ENCODE data around the gene CAMSAP1.

The CAMSAP1 gene

DNA sequence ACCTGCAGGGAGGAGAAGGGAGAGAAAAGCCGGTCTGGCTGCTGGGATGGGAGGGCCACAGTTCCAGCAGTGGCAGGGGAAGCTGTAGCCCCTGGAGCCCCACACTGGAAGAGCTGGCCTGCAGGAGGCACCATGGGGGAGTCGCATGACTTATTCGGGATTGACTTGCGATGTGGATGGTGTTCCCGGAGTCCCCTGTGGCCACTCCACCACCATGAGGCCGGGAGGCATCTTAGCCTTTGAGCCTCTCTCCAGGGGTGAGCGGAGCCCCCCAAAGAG lies 113.3 kb downstream of the CAMSAP1 start:
- Histone ChIP-seq H3K4me3 (ENCODE audit: extremely low read depth, insufficient read depth, low read length, poor library complexity, severe bottlenecking) (no peak overlapping the region), H3K4me1 (ENCODE audit: control insufficient read depth, insufficient read depth, low read length, poor library complexity, severe bottlenecking) (no peaks in the 10 kb centered on the region), H3K27ac (ENCODE audit: low read depth, low read length, severe bottlenecking) (no peak overlapping the region), H3K36me3 (ENCODE audit: control insufficient read depth, insufficient read depth, low read length) (no peaks in the 10 kb centered on the region), H3K9me3 (ENCODE audit: control insufficient read depth, low read length) (no peaks in the 10 kb centered on the region)
- WGBS, 2 experiments (ENCODE audit: insufficient coverage in 2 of 2) = 72 to 77% methylated on average over 6 to 7 of the region's 7 CpGs

DNA sequence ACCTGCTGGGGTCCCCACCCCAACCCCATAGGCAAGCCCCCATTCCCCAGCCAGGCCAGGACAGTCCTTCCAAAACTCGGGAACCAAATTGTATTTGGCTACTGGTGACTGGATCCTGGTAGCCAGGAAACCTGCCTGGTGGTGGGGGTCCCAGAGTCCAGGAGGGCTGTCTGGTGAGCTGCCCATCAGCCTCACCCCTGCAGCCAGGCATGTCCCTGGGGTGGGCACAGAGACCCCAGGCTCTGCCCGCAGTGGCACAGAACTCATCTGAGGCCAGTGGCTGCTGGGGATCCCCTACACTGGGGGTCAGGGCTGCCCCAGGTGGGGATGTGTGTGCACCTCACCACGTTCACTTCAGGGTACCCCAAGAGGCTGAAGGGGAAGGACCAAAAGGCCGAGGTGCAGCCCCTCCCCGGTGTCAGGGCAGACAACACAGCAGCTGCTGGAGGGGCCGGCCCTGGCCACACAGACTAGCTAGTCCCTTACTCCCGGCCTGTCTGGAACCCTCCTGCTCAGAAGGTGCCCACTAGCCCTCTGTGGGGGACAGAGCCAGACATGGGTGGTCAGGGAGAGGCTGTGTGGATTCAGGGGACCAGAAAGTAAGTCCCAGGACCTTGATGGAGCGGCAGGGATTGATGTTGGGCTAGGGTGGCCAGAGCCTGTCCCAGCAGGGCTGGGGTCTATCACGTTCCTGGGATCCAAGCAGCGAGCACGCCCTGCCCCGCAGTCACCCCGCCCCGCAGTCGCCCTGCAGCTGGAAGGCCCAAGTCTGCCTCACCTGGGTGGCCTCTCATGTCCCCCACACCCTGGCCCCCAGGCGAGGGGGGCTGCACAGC lies 113.9 kb downstream of the CAMSAP1 start:
- WGBS, 2 experiments (ENCODE audit: insufficient coverage in 2 of 2) = 85 to 92% methylated on average over 10 to 11 of the region's 16 CpGs
- Histone ChIP-seq H3K4me3 (ENCODE audit: extremely low read depth, insufficient read depth, low read length, poor library complexity, severe bottlenecking) (no peak overlapping the region), H3K9me3 (ENCODE audit: control insufficient read depth, low read length) (no peaks in the 10 kb centered on the region), H3K36me3 (ENCODE audit: control insufficient read depth, insufficient read depth, low read length) (no peaks in the 10 kb centered on the region), H3K27ac (ENCODE audit: low read depth, low read length, severe bottlenecking) (no peak overlapping the region), H3K4me1 (ENCODE audit: control insufficient read depth, insufficient read depth, low read length, poor library complexity, severe bottlenecking) (no peaks in the 10 kb centered on the region)

DNA sequence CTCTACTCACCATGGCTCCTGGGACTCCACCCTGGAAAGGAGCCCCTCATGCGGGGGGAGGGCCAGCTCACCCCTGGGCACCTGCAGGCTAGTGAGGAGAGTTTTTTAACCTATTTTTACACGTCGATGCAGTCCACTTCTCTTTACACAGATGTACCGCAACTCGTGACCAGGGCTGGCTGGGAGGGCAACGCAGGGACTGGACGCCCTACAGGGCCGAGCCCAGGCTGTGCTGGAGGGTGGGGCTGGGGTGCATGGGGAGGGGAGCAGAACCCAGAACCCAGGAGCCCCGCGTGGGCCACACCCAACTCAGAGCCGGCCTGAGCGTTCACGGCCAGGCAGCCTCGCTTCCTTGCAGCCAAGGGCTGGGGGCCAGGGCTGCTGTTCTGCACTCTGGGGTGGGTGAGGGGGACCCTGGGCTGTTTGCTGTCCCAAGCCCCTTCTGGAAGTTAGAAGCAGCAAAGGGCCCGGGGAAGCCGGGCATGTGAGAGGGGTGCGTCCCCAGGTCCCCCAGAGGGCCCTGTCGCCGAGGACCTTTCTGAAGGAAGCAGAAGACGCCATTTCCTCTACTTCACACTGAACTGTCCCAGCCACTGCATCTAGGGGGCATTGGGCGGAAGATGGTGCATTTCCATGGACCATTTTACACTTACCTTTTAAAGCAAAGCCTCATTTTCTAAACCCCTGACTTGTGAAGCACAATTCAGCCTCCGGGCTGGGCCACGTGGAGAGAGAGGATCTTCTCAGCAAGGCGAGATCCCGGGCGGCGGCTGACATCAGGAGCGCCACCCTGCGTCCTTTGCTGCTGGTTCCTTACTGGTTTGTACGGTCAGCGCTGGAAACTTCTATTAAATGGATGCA lies 114.8 kb downstream of the CAMSAP1 start:
- Histone ChIP-seq H3K36me3 (ENCODE audit: control insufficient read depth, insufficient read depth, low read length) (no peaks in the 10 kb centered on the region), H3K9me3 (ENCODE audit: control insufficient read depth, low read length) (no peaks in the 10 kb centered on the region), H3K4me1 (ENCODE audit: control insufficient read depth, insufficient read depth, low read length, poor library complexity, severe bottlenecking) (no peaks in the 10 kb centered on the region), H3K27ac (ENCODE audit: low read depth, low read length, severe bottlenecking) (no peak overlapping the region), H3K4me3 (ENCODE audit: extremely low read depth, insufficient read depth, low read length, poor library complexity, severe bottlenecking) (no peak overlapping the region)
- 92 to 94% methylated on average over 23 to 29 of the region's 31 CpGs for WGBS, 2 experiments (ENCODE audit: insufficient coverage in 2 of 2)

DNA sequence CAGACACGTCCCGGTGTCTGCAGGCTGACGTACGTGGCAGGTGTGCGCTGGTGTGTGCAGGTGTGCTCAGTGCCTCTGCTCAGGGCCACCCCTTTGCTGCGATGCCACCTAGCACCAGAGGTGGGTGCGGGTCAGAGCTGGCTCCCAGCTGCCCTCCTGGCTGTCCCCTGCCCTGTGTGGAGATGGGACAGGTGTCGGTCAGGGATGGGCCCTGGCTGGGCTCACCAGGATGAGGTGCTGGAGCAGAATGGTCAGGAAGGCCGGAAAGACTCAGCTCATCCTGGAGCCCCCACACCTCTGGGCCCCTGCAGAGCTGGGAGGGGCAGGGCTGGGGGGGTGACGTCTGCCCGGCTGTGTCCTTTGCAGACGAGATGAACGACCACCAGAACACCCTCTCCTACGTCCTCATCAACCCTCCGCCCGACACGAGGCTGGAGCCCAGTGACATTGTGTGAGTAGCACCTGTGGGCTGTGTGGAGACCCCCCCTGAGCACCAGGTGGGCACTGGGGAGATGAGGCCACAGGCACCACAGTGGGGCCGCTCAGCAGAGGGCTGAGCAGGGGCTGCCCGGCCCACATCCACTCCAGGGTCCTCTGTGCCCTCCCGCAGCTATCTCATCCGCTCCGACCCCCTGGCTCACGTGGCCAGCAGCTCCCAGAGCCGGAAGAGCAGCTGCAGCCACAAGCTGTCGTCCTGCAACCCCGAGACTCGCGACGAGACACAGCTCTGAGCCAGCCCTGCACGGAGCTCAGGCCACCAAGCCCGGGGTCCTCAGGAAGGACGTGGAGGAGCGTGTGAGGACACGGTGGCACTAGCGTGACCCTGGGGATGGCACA lies 115.7 kb downstream of the CAMSAP1 start:
- Histone ChIP-seq H3K27ac (ENCODE audit: low read depth, low read length, severe bottlenecking) (no peak overlapping the region), H3K9me3 (ENCODE audit: control insufficient read depth, low read length) (no peaks in the 10 kb centered on the region), H3K36me3 (ENCODE audit: control insufficient read depth, insufficient read depth, low read length) (no peaks in the 10 kb centered on the region), H3K4me3 (ENCODE audit: extremely low read depth, insufficient read depth, low read length, poor library complexity, severe bottlenecking) (no peak overlapping the region), H3K4me1 (ENCODE audit: control insufficient read depth, insufficient read depth, low read length, poor library complexity, severe bottlenecking) (no peaks in the 10 kb centered on the region)
- 89 to 92% methylated on average over 29 to 33 of the region's 35 CpGs for WGBS, 2 experiments (ENCODE audit: insufficient coverage in 2 of 2)

DNA sequence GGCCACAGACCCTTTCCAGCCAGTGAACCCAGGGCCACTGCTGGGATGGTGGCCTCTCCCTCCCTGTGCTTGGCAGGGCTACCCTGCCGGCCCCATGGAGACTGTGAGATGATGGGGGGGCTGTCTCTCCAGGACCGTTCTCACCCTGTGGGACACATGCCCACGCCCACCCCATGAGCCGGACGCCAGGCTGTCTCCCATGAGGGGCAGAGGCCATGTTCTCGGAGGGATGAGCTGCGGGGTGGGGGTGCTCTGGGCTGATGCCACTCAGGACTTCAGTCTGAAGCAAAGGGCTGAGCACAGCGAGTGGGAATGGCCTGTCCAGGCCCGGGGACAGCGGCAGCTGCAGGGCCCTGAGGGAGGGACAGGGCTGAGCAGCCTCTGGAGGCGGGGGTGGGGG lies 116.5 kb downstream of the CAMSAP1 start:
- Histone ChIP-seq H3K36me3 (ENCODE audit: control insufficient read depth, insufficient read depth, low read length) (no peaks in the 10 kb centered on the region), H3K9me3 (ENCODE audit: control insufficient read depth, low read length) (no peaks in the 10 kb centered on the region), H3K27ac (ENCODE audit: low read depth, low read length, severe bottlenecking) (no peak overlapping the region), H3K4me3 (ENCODE audit: extremely low read depth, insufficient read depth, low read length, poor library complexity, severe bottlenecking) (no peak overlapping the region), H3K4me1 (ENCODE audit: control insufficient read depth, insufficient read depth, low read length, poor library complexity, severe bottlenecking) (no peaks in the 10 kb centered on the region)
- 88 to 95% methylated on average over 10 to 11 of the region's 11 CpGs for WGBS, 2 experiments (ENCODE audit: insufficient coverage in 2 of 2)

DNA sequence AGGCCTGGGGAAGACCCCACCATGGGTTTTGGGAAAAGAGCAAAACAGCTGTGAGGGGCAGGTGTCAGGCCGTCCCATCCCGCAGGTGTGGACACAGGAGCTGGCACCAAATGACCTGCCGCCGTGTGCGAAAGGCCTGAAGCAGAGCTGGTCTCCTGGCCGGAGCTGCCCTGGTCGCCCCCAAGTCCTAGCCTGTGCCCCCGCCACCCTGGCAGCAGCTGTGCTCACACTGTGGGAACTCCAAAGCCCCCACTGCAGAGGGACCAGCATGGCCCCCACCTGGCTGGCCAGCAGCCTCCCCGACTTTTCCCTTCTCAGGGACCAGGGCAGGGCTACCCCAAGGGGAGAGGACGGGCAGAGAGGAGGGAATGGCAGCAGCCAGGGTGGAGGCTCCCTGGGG lies 117.0 kb downstream of the CAMSAP1 start:
- no peaks in the 10 kb centered on the region for H3K36me3 ChIP-seq (ENCODE audit: control insufficient read depth, insufficient read depth, low read length)
- H3K4me1 ChIP-seq (ENCODE audit: control insufficient read depth, insufficient read depth, low read length, poor library complexity, severe bottlenecking) = no peaks in the 10 kb centered on the region
- no peak overlapping the region for H3K27ac ChIP-seq (ENCODE audit: low read depth, low read length, severe bottlenecking)
- WGBS, 2 experiments (ENCODE audit: insufficient coverage in 2 of 2) = 90 to 93% methylated on average over 8 to 9 of the region's 10 CpGs
- H3K9me3 ChIP-seq (ENCODE audit: control insufficient read depth, low read length) = no peaks in the 10 kb centered on the region
- H3K4me3 ChIP-seq (ENCODE audit: extremely low read depth, insufficient read depth, low read length, poor library complexity, severe bottlenecking) = no peak overlapping the region

DNA sequence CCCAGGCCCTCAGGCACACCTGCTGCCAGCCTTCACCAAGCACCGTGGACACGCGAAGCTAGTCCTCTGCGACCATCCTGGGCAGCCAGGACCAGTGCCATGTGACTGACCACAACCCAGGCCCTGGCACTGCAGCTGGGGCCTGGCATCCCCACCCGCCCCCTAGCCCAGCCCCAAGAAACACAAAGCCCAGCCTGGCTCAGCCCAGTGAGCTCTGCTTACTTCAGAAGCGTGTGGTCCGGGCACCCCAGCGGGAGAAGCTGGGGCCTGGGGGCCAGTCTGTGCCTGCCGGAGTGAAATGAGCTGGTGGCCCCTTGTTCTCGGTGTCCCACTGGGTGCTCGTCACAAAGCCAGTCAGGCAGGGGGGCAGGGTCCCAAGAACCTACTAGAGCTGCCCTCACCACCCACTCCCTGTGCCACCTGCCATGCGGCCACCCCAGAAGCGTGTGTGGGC lies 117.5 kb downstream of the CAMSAP1 start:
- Histone ChIP-seq H3K4me1 (ENCODE audit: control insufficient read depth, insufficient read depth, low read length, poor library complexity, severe bottlenecking) (no peaks in the 10 kb centered on the region), H3K27ac (ENCODE audit: low read depth, low read length, severe bottlenecking) (no peak overlapping the region), H3K9me3 (ENCODE audit: control insufficient read depth, low read length) (no peaks in the 10 kb centered on the region), H3K36me3 (ENCODE audit: control insufficient read depth, insufficient read depth, low read length) (no peaks in the 10 kb centered on the region), H3K4me3 (ENCODE audit: extremely low read depth, insufficient read depth, low read length, poor library complexity, severe bottlenecking) (no peak overlapping the region)
- WGBS, 2 experiments (ENCODE audit: insufficient coverage in 2 of 2) = 89 to 90% methylated on average over 10 to 11 of the region's 13 CpGs

DNA sequence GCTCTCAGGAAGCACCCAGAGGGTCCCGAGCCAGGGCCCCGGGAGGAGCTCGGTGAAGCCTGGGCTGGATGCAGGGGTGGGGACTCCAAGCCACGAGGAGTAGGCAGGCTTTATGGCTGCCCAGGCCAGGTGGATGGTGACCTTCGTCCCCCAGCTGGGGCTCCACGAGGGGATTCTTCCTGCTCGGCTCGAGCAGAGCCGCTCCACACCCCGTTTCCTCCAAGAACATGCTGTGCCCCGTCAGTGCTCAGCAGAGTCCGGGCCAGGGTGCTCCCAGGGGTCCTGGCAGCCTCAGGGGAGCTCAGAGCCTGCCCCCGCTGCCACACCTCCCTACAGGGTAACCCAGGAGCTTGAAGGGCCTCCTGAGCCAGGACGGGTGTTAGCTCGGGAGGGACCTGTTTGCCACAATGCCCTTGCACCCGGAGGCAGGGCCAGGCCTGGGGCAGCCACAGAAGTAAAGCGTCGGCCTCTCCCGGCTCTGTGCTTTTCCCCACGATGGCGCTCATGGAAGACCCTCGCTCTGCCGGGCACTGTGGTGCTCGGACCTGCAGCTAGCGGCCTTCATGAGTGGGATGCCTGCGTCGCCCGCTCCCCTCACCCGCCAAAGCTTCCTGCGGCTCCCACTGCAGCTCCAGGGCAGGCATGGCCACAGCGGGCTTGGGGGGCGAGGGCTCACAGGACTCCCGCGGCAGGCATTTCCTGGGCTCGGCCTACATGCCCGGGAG lies 118.6 kb downstream of the CAMSAP1 start:
- H3K9me3 ChIP-seq (ENCODE audit: control insufficient read depth, low read length) = no peaks in the 10 kb centered on the region
- no peaks in the 10 kb centered on the region for H3K4me1 ChIP-seq (ENCODE audit: control insufficient read depth, insufficient read depth, low read length, poor library complexity, severe bottlenecking)
- H3K4me3 ChIP-seq (ENCODE audit: extremely low read depth, insufficient read depth, low read length, poor library complexity, severe bottlenecking) = no peak overlapping the region
- WGBS, 2 experiments (ENCODE audit: insufficient coverage in 2 of 2) = 91 to 92% methylated on average over 30 to 31 of the region's 36 CpGs
- no peaks in the 10 kb centered on the region for H3K36me3 ChIP-seq (ENCODE audit: control insufficient read depth, insufficient read depth, low read length)
- H3K27ac ChIP-seq (ENCODE audit: low read depth, low read length, severe bottlenecking) = no peak overlapping the region

DNA sequence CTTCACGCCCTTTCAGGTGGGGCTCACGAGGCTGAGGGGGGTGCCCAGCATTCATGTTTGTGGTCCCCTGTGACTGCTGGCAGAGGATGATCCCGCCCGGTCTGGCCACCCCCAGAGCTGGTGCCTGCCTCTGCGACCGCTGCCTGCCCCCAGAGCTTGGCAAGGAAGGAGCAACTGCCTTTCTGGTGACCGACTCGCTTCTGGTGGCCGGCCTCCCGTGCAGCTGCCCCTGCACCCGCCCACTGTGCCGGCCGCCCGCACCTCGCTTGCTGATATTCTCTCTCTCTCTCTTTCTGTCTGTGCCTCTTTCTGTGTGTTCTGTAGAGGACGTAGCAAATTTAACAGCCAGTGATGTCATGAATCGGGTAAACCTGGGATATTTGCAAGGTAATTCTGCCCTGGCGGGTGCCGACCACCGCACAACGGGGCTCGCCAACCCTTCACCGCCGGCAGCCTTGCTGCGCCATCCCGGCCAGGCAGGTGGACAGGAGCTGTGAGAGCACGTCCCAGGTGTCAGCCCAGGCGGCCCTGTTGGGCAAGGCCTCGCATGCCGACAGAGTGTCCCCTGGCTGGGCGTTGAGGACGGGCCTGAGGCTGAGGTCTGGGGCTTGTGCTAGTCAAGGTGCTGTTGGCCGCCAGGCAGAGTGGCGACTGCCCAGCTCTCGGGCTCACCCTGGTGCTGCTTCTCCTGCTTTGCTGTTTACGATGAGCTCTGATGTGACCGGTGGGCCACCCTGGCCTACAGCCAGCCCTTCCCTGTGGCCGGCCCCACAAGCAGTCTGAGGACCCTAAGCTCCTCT lies 119.4 kb downstream of the CAMSAP1 start:
- 91 to 94% methylated on average over 34 to 36 of the region's 38 CpGs for WGBS, 2 experiments (ENCODE audit: insufficient coverage in 2 of 2)
- Histone ChIP-seq H3K27ac (ENCODE audit: low read depth, low read length, severe bottlenecking) (no peak overlapping the region), H3K9me3 (ENCODE audit: control insufficient read depth, low read length) (no peaks in the 10 kb centered on the region), H3K4me1 (ENCODE audit: control insufficient read depth, insufficient read depth, low read length, poor library complexity, severe bottlenecking) (no peaks in the 10 kb centered on the region), H3K36me3 (ENCODE audit: control insufficient read depth, insufficient read depth, low read length) (no peaks in the 10 kb centered on the region), H3K4me3 (ENCODE audit: extremely low read depth, insufficient read depth, low read length, poor library complexity, severe bottlenecking) (no peak overlapping the region)
